GM15510 (cell line): ENCODE measurements around the gene ENKUR.

Source experiments
- POLR2A ChIP-seq: IDR thresholded peaks from 3 replicates; pipeline ENCODE4 v1.6.1; 2011; ENCODE audit warnings: borderline replicate concordance; ENCODE audit not compliant: insufficient read length; ENCODE audit errors: extremely low read depth

ENKUR gene

DNA sequence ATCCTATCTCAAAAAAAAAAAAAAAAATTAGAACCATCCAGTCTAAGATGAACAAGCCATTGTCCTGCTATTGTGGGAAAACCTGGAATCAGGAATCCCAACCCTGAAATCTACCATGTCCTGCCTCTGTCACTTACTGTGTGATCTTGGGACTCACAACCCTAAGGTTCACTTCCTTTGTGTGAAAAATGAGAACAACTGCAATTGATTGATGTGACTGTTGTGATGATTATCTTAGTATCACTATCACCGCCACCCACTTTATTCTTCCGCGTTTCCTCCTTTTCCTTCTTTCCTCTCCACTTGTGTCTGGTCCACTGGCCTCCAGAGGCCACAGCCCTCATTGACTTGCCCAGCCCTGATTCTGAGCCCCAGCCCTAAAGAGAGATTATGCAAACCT is 50.9 kb downstream of the ENKUR start:
- no peak for TF ChIP-seq POLR2A

GRCh38 chr10:24963521-24964041 is 52.4 kb downstream of the ENKUR start:
- TF ChIP-seq POLR2A = no peak

GRCh38 chr10:24962995-24963394 is 53.0 kb downstream of the ENKUR start:
- TF ChIP-seq POLR2A = no peak

DNA sequence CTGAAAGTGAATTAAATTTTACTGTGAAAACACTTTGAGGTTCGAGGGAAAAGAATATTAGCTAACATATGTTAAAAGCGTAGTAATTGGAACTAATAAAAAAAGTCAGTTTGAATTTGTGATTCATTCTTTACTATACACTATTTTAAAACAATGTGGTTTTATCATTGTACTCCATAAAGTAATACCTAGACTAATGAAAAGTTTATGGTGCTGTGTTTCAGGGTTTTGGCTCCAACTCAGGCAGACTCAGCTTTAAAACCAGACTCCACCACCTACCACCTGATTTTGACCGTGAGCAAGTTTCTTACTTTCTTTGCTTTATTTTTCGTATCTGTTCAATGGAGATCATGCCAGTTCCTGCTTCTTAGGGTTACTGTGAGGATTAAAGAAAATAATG is 54.4 kb downstream of the ENKUR start:
- TF ChIP-seq POLR2A = no peak

DNA sequence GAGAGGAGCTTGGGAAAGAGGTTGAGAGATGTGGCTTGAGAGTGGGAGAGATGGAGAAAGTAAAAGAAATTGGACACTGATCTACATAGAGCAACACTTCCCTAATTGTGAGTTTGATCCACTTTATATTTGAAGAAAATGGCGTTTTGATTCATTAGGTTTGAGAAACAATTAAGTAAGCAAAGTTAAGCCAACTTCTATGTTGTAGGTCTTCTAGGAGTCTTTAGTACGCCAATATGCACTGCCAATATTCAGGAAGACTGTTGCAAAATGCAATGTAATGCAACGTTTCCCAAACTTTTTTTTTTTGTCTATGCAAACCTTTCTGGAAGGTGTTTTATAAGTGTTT is 56.6 kb downstream of the ENKUR start:
- TF ChIP-seq POLR2A = no peak

- no peak for TF ChIP-seq POLR2A
Observed at GRCh38 chr10:24958721-24959381, 57.1 kb downstream of the ENKUR start.

- TF ChIP-seq POLR2A = no peak
Observed at GRCh38 chr10:24958091-24958720, 57.8 kb downstream of the ENKUR start.

DNA sequence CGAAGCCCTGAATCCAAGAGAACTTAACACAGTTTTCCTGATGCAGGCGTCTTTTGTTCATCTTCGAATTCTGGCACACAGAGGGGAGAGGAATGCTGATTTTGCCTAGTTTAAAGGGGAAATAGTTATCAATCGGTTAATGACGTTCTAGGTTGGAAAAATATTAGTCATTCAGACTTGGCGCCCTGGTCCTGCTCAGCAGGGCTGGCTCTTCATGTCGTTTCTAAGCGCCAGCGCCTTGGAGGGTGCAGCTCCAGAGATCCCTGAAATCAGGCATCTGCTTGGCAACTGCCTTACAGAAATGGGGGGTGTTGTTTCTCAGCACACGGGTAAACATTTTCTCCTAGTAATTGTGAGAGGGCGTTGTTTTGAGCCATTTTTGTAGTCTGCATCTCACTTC is 62.3 kb downstream of the ENKUR start:
- TF ChIP-seq POLR2A = no peak

DNA sequence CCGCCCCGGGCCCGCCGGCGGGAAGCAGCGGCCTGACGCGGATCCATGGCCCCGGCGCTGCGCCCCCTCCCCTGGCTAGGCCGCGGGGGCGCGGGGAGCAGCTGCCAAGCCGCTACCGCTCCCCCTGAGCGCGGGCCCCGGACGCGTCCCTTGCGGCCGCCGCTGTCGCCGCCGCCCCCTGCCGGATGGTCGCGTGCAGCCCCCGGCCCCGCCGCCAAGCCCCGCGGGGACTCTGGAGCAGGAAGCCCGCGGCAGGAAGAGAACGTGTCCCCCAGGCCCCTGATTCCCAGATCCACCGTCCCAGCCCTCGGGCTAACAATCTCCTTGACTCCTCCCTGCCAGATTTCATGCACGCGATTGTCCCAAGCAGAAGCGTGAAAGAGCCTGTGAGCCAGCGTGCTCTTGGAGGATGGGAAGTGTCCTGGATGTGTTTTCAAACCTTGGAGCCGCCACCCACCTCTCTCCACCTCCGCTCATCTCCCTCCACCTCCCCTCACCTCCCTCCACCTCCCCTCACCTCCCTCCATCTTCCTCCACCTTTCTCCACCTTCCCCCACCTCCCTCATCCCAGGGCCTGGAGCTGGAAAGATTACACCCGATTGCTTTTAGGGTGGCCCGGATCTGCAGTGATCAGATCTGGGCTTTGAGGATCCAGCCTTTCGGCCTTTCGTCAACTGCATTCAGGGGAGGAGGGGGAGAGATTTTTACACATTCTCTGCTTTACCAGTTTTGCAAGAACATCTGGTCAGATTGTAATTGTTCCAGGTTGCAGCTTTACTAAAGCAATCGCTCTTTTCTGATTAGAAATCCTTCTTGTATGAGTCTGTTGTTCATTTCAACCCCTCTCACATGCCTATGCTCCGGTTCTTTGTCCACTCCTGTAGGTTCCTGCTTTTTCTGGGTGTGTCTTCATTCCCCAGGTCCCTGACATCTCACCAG is 63.0 kb downstream of the ENKUR start:
- peak; percentile 13 for TF ChIP-seq POLR2A

- no peak for TF ChIP-seq POLR2A
Observed at GRCh38 chr10:24952143-24952706, 63.7 kb downstream of the ENKUR start, which contains the start of gene PRTFDC1. Gene PRTFDC1, minus strand, starts transcription at chr10:24952606. Its CDS starts 31 bp downstream, at chr10:24952575.

- TF ChIP-seq POLR2A = no peak
Observed at GRCh38 chr10:24951201-24952142, 64.5 kb downstream of the ENKUR start.

DNA sequence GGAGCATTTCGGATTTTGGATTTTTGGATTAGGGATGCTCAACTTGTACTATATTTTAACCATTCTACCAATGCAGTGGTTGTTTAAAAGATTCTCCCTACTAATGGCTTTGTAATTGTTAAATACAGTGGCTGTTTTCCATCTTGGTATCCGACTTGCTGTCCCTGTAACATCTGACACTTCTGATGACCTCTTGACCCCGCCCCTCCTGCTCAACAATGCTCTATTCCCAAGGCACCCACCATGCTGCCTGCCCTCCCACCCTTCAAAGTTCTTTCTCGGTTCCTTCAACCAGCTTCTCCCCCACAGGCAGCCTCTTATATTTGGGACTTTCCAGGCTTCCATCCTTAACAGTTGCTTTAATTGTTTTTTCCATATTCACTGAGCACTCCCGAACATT is 65.5 kb downstream of the ENKUR start:
- TF ChIP-seq POLR2A = no peak

DNA sequence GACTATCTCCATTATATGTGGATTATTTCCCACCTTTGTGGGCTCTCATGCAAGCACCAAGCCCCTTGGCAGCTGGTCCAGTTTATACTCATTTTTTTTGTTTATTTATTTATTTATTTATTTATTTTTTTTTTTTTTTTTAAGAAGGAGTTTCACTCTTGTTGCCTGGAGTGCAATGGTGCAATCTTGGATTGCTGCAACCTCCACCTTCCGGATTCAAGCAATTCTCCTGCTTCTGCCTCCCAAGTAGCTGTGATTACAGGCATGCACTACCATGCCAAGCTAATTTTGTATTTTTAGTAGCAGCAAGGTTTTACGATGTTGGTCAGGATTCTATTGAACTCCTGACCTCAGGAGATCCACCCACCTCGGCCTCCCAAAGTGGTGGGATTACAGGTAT is 66.3 kb downstream of the ENKUR start:
- TF ChIP-seq POLR2A = no peak

DNA sequence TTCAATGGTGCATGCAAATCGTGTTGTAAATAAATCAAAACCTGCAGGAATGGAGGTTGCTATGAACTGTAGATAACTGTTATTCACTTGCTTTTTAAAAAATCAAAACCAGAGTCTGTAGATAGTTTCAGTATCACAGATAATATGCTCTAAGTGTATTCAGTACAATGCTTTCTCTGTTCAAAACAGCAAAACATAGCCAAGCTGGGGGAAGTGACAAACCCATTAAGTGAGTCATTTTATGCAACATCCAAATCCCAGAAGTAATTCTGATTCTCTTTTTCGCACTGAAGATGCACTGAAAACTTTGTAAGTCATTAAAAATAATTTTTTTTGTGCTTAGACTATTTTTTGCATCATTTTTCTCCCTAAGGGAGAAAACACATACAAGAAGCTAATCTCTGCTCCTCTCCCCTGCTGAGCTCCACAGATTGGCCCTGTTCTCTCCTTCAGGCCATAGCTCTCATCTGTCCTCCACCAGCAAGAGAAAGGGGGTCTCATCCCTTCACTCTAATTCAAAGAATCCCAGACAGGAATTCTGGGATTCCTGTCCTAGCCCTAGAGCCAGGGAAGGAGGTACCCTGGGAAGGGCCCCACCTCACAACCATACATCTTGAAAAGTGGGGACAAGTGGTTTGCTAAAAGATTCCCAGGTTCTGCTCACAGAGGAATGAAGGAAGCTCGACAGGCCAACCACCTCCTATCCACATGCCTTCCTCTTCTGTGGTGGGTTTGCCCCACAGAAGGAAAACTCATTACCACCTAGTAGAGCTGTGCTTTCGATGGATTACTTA is 68.5 kb downstream of the ENKUR start:
- TF ChIP-seq POLR2A = no peak
